ENCODE data around the gene BACH2.

BACH2 gene

DNA sequence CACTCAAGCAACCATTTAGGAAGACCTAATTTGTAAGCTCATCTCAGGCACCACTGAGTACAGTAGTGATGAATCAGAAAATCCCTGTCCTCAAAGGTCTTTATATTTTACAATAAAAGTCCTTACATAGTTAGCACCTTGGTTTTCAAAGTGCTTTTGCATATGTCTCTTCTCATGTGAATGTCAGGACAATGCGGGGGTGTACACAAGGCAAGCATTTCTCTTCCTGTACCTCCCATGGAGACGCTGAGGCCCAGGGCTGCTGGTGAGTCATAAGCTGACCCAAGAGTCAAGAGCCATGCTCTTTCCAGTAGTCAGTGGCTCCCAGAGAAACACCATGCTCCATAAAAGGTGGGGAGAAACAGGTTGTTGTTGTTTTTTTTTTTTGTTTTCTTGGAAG is 228.4 kb downstream of the BACH2 start:
- H3K4me3 ChIP-seq (replicated peaks; ENCODE audit: insufficient read depth, low read length): no peak overlapping the region
- DNase-seq (ENCODE audit: low read depth in 1 of 2, low spot score in 1 of 2): no peak
- no peak overlapping the region for H3K27ac ChIP-seq (replicated peaks)
- H3K27me3 ChIP-seq (ENCODE audit: insufficient read depth, poor library complexity, severe bottlenecking): peaks cover 5% of the 10 kb centered on the region
- TF ChIP-seq POLR2AphosphoS5 (IDR thresholded peaks at IDR 0.05; ENCODE audit: low read depth): no peak
- TF ChIP-seq GABPA (IDR thresholded peaks at IDR 0.05; ENCODE audit: low read depth): no peak
- no peak for TF ChIP-seq SPI1 (IDR thresholded peaks at IDR 0.05; ENCODE audit: borderline replicate concordance, low read depth)

DNA sequence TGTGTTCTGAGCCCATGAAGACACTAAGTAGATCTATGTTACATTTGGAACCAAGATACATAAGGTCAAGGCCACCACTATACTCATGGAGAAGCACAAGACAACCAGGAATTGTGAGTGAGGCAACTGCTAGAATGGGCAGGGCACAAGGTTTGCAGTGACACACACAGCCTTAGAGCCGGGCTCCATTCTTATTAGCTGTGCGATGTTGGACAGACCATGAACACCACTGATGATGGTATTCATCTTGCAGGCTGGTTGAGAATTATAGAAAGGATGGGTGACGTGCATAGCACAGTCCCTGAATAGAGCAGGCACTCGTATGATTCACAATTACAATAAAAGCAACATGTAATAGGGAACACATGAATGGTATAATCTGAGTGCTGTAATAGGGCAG is 229.9 kb downstream of the BACH2 start:
- peaks cover 5% of the 10 kb centered on the region for H3K27me3 ChIP-seq (ENCODE audit: insufficient read depth, poor library complexity, severe bottlenecking)
- no peak overlapping the region for H3K4me3 ChIP-seq (replicated peaks; ENCODE audit: insufficient read depth, low read length)
- TF ChIP-seq SPI1 (IDR thresholded peaks at IDR 0.05; ENCODE audit: borderline replicate concordance, low read depth) (no peak), POLR2AphosphoS5 (IDR thresholded peaks at IDR 0.05; ENCODE audit: low read depth) (no peak), GABPA (IDR thresholded peaks at IDR 0.05; ENCODE audit: low read depth) (no peak)
- TF ChIP-seq, protein P1, sequence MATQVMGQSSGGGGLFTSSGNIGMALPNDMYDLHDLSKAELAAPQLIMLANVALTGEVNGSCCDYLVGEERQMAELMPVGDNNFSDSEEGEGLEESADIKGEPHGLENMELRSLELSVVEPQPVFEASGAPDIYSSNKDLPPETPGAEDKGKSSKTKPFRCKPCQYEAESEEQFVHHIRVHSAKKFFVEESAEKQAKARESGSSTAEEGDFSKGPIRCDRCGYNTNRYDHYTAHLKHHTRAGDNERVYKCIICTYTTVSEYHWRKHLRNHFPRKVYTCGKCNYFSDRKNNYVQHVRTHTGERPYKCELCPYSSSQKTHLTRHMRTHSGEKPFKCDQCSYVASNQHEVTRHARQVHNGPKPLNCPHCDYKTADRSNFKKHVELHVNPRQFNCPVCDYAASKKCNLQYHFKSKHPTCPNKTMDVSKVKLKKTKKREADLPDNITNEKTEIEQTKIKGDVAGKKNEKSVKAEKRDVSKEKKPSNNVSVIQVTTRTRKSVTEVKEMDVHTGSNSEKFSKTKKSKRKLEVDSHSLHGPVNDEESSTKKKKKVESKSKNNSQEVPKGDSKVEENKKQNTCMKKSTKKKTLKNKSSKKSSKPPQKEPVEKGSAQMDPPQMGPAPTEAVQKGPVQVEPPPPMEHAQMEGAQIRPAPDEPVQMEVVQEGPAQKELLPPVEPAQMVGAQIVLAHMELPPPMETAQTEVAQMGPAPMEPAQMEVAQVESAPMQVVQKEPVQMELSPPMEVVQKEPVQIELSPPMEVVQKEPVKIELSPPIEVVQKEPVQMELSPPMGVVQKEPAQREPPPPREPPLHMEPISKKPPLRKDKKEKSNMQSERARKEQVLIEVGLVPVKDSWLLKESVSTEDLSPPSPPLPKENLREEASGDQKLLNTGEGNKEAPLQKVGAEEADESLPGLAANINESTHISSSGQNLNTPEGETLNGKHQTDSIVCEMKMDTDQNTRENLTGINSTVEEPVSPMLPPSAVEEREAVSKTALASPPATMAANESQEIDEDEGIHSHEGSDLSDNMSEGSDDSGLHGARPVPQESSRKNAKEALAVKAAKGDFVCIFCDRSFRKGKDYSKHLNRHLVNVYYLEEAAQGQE (IDR thresholded peaks at IDR 0.05; ENCODE audit: insufficient replicate concordance, low read depth): no peak
- TF ChIP-seq, protein P2, sequence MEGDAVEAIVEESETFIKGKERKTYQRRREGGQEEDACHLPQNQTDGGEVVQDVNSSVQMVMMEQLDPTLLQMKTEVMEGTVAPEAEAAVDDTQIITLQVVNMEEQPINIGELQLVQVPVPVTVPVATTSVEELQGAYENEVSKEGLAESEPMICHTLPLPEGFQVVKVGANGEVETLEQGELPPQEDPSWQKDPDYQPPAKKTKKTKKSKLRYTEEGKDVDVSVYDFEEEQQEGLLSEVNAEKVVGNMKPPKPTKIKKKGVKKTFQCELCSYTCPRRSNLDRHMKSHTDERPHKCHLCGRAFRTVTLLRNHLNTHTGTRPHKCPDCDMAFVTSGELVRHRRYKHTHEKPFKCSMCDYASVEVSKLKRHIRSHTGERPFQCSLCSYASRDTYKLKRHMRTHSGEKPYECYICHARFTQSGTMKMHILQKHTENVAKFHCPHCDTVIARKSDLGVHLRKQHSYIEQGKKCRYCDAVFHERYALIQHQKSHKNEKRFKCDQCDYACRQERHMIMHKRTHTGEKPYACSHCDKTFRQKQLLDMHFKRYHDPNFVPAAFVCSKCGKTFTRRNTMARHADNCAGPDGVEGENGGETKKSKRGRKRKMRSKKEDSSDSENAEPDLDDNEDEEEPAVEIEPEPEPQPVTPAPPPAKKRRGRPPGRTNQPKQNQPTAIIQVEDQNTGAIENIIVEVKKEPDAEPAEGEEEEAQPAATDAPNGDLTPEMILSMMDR (IDR thresholded peaks at IDR 0.05; ENCODE audit: insufficient read depth, low read length): no peak
- no peak for DNase-seq (ENCODE audit: low read depth in 1 of 2, low spot score in 1 of 2)
- no peak overlapping the region for H3K27ac ChIP-seq (replicated peaks)

DNA sequence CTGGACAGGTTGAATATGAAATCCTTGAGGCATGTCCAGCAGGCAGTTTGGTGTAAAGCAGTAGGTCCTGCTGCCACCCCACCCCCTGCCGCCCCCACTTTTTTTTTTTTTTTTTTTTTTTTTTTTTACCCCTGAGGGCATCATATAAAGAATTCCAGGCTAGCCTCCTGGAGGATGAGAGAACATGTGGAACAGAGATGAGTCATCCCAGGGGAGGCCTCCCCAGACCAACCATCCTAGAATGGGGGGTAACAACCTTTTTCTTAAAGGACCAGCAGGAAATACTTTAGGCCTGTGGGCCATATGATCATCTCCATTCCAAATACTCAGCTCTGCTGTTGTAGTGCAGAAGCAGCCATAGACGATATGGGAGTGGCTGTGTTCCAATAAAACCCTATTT is 231.5 kb downstream of the BACH2 start:
- DNase-seq (ENCODE audit: low read depth in 1 of 2, low spot score in 1 of 2): no peak
- H3K27ac ChIP-seq (replicated peaks): no peak overlapping the region
- TF ChIP-seq SPI1 (IDR thresholded peaks at IDR 0.05; ENCODE audit: borderline replicate concordance, low read depth) (no peak), GABPA (IDR thresholded peaks at IDR 0.05; ENCODE audit: low read depth) (no peak), POLR2AphosphoS5 (IDR thresholded peaks at IDR 0.05; ENCODE audit: low read depth) (no peak)
- TF ChIP-seq, protein P2 (IDR thresholded peaks at IDR 0.05; ENCODE audit: insufficient read depth, low read length): no peak
- TF ChIP-seq, protein P1 (IDR thresholded peaks at IDR 0.05; ENCODE audit: insufficient replicate concordance, low read depth): no peak

DNA sequence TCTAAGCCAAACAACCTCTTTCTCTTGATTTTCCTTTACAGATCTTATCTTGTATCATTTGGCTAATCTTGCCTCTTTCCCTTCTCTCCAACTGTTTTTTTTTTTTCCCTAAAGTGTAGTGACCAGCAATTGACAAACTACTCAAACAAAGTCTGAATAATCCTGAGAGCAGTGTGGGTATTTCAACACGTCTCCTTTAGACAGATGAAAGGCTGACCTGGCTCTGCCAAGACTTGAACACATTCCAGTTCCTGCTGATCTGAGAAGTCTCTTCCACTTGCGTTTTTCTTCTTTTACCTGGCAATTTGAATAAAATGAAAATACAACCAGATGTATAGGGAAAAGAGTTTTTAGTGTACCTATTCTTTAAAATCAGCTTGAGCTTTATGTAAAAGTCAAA is 234.0 kb downstream of the BACH2 start:
- DNase-seq (ENCODE audit: low read depth in 1 of 2, low spot score in 1 of 2): no peak
- TF ChIP-seq SPI1 (IDR thresholded peaks at IDR 0.05; ENCODE audit: borderline replicate concordance, low read depth) (no peak), POLR2AphosphoS5 (IDR thresholded peaks at IDR 0.05; ENCODE audit: low read depth) (no peak), GABPA (IDR thresholded peaks at IDR 0.05; ENCODE audit: low read depth) (no peak)
- TF ChIP-seq, protein P1 (IDR thresholded peaks at IDR 0.05; ENCODE audit: insufficient replicate concordance, low read depth): no peak
- TF ChIP-seq, protein P2 (IDR thresholded peaks at IDR 0.05; ENCODE audit: insufficient read depth, low read length): no peak
- H3K27me3 ChIP-seq (ENCODE audit: insufficient read depth, poor library complexity, severe bottlenecking): peaks cover 4% of the 10 kb centered on the region
- H3K27ac ChIP-seq (replicated peaks): no peak overlapping the region
- H3K4me3 ChIP-seq (replicated peaks; ENCODE audit: insufficient read depth, low read length): no peak overlapping the region

More for the DNA sequence above, 231.5 kb downstream of the BACH2 start:
- no peak overlapping the region for H3K4me3 ChIP-seq (replicated peaks; ENCODE audit: insufficient read depth, low read length)
- H3K27me3 ChIP-seq (ENCODE audit: insufficient read depth, poor library complexity, severe bottlenecking): peaks cover 8% of the 10 kb centered on the region
